HL-60/S4 treated with phorbol 12-myristate 13-acetate at 8.2 ng/mL for 4 days and 3 days (cell line): ENCODE data around the gene CYP4F8.
"Not testable (repeated sequence)": the region's sequence is repeated elsewhere in the genome, so short reads cannot be mapped to it uniquely, and the experiment has no call there.

Experiments used
- in situ Hi-C: fragments of 300-500 bp; cut with MboI; formaldehyde crosslinking; loops from 2 replicates; pipeline ENCODE4 v1.15.0; 2022; ENCODE audit warnings: low sequenced_read_pairs

The CYP4F8 gene

DNA sequence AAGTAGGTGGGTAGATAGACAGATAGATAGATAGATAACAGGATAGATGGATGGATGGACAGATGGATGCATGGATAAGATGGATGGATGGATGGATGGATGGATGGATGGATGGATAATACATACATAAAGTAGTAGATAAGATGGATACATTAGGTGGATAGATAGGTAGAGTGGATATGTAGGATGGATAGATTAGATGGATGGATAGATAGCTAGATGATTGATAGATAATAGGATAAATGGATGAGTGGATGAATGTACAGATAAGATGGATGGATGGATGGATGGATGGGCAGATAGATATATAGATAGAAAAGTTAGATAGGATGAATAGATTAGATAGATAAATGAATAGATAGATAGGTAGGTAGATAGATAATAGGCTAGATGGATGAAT is 27.8 kb downstream of the CYP4F8 start:
- in situ Hi-C loops = loop anchor here (25.0 kb wide), 1 partner anchor 544 kb away; the partner anchor contains the start of genes AP1M1 and FAM32A

DNA sequence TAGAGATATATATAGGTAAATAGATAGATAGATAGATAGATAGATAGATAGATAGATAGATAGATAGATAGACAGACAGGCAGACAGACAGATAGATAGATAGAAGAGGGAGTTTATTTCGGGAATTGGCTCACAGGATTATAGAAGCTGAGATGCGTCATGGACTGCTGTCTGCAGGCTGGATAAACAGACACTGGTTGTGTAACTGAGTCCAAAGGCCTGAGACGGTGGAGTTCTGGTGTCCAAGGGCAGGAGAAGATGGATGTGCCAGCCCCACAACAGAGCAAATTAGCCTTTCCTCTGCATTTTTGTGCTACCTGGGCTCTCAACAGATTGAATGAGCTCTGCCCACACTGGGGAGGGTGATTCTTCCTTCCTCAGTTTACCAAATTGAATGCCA is 28.4 kb downstream of the CYP4F8 start:
- in situ Hi-C loops = loop anchor here (25.0 kb wide), 1 partner anchor 544 kb away; the partner anchor contains the start of genes AP1M1 and FAM32A

DNA sequence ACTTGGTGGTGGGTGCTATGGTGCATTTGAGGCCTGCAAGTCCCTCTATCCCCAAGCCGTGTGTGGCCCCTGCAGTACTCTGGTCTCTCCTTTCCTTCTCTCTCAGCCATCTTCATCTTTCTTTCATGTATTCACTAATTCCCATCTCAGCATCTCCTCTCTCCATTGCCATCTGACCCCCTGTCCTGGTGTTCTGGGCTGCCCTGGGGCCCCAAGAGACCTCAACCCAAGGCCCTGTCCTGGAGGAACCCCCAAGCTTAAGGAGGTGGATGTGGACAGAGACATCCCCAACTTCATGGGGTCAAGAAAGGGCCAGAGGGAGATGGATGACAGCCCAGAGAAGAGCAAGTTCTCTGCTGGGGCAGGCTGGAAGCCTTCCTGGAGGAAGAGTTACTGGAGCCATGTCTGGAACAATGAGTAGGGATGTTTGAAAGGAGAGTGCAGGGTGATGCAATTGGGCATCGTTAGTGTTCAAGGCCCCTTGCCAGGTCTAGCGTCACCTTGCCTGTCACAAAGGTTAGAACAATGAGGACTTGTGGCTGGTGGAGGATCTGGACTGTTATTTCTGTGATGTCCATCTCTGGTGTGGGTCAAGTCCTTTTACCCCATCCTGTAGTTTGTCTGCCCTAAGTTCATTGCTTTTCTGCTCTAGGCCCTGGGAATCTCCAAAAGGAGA is 29.2 kb downstream of the CYP4F8 start:
- in situ Hi-C loops = loop anchor here (25.0 kb wide), 1 partner anchor 543 kb away; the partner anchor contains the start of genes AP1M1 and FAM32A

DNA sequence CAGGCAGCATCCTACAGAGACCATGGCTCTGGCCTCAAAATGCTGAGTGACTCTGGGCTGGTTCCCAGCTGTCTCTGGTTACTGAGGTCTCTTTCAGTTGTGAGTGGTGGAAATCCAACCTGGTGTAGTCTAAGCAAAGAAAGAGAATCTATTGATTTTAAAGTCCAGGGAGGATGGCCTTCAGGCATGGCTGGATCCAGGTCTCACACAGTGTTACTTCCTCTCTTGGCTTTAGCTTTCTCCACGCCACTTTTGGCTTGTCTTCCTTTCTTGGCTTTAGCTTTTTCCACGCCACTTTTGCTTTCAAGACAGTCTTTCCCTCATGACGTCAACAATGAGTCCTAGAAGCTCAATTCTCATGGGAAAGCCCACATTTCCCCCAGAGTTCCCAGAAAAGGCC is 29.8 kb downstream of the CYP4F8 start:
- in situ Hi-C loops = loop anchor here (25.0 kb wide), 1 partner anchor 542 kb away; the partner anchor contains the start of genes AP1M1 and FAM32A

DNA sequence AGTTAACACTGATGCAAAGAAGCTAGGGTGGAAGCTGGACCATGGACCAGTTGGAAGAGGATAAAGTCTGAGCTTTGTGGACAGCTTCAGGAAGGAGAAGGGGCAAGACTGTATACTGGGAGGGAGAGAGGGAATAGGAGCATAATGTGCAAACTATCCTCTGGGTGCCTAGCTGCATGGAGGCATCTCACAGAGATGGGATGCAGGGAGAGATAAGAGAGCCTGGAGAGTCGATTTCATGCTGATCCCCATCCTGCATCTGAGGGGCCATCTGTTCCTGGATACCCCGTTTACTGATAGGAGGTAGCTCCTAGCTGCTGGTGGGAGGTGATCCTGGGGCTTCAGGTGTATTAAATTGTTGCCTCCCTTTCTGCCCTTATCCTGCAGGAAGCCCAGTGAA is 34.5 kb downstream of the CYP4F8 start:
- in situ Hi-C loops = loop anchor here (25.0 kb wide), 1 partner anchor 538 kb away; the partner anchor contains the start of genes AP1M1 and FAM32A

DNA sequence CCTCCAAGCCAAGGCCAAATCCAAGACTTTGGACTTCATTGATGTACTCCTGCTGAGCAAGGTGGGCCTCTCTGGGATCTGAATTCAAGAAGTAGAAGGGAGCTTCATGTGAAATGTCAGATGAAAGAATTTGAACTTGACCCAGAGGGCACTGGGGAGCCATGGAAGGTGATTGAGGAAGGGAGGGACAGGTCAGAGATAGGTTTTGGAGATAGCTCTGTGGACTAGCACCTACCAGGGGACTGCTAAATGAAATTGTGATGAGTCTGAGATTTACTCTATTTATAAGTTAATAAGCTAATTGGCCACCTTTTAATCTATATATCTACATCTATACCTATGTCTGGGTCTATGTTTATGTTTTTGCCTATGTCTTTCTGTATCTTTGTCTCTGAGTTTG is 35.1 kb downstream of the CYP4F8 start:
- in situ Hi-C loops = not testable (repeated sequence)

DNA sequence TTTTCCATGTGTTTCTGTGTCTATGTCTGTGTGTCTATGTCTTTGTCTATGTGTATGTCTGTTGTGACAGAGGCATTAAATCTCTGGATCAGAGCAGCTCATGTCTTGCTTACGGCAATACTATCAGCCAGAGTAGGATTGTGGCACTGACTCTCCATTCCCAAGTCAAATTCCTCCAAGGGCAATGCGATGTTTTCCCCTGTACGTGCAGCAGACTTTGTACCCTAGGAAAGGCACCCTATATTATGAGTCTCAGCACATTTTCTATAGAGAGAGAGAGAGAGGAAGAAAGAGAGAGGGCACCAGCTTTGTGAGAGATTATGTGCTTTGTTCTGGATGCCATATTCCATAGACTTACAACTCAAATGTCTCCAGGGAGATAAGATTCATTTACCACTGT is 36.8 kb downstream of the CYP4F8 start:
- in situ Hi-C loops = no loop called here

DNA sequence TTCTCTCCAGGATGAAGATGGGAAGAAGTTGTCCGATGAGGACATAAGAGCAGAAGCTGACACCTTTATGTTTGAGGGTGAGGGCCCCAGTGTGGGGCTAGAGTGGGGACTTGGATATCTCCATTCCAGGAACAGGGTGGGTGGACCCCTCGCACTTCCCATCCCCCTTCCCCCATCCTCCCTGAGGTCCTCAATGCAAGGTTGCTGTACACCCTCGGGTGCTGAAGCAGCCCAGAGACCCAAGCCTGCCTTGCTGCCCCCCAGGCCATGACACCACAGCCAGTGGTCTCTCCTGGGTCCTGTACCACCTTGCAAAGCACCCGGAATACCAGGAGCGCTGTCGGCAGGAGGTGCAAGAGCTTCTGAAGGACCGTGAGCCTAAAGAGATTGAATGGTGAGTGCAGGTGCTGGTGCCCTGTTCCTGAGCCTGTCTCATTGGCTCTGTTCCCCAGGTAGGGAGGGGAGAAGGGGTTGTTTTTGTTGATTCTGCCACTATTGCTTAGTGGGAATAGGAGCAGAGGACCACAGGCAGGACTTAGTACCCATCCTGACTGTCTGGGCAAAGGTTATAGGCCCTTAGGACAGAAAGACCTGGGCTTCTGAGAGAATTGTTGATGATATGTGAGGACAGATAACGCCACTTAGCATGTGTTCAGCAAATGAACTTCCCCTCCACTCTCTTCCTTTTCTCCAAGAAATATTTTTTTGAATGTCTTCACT is 37.7 kb downstream of the CYP4F8 start:
- in situ Hi-C loops = no loop called here

DNA sequence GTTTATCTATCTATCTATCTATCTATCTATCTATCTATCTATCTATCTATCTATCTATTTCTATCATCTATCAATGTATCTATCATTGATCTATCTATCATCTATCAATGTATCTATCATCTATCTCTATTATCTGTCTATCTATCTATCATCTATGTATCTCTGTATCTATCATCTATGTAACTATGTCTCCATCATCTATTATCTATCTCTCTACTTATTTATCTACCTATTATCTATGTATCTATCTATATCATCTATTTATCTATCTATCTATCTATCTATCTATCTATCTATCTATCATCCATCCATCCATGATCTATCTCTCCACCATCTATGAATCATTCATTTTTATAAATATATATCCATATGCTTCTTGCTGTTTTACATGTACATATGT is 41.4 kb downstream of the CYP4F8 start:
- in situ Hi-C loops = no loop called here

DNA sequence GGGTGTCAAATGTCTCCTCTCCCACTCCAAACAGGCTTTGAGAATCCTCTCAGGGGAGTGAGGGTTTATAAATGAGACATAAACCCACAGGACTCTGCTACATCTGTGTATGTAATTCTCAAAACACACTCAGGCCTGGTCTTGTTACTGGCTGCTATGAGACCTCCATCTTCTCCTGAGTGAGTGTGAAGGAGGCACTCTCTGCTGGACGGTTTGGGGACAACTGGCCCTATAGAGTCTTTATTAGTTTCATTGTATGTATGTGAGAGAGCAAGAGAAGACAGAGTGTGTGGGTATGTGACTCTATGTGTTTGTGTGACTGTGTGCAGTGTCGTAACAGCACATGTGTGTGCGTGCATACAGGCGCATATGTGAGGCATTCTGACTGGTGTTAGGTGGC is 48.2 kb downstream of the CYP4F8 start:
- in situ Hi-C loops = no loop called here

DNA sequence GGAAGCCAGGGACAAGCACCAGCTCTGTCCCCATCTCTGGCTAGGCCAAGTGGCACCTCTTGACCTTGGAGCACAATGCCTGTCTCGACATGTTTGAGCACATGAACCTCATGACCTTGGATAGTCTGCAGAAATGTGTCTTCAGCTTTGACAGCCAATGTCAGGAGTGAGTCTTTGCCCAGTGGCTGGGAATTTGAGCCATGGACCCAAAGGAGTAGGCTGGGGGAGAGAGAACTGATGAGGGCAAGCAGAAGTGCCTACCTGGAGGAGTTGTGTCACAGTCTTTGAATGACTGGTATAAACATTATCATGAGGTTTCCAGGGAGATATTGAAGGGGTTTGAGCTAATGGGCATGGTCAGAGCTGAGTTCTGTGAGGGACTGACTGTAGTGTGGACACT is 51.2 kb downstream of the CYP4F8 start:
- in situ Hi-C loops = no loop called here

DNA sequence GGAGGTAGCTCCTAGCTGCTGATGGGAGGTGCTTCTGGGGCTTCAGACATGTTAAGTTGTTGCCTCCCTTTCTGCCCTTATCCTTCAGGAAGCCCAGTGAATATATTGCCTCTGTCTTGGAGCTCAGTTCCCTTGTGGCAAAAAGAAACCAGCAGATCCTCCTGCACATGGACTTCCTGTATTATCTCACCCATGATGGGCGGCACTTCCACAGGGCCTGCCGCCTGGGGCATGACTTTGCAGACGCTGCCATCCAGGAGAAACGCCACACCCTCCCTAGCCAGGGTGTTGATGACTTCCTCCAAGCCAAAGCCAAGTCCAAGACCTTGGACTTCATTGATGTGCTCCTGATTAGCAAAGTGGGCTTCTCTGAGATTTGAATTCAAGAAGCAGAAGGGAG is 51.9 kb downstream of the CYP4F8 start:
- in situ Hi-C loops = no loop called here

DNA sequence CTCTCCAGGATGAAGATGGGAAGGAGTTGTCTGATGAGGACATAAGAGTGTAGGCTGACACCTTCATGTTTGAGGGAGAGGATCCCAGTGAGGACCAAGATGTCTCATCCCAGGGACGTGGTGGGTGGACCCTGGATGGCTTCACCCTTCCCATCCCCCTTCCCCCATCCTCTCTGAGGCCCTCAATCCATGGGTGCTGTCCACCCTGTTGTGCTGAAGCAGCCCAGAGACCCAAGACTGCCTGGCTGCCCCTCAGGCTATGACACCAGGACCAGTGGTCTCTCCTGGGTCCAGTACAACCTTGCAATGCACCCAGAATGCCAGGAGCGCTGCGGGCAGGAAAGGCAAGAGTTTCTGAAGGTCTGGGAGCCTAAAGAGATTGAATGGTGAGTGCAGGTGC is 54.4 kb downstream of the CYP4F8 start:
- in situ Hi-C loops = no loop called here

DNA sequence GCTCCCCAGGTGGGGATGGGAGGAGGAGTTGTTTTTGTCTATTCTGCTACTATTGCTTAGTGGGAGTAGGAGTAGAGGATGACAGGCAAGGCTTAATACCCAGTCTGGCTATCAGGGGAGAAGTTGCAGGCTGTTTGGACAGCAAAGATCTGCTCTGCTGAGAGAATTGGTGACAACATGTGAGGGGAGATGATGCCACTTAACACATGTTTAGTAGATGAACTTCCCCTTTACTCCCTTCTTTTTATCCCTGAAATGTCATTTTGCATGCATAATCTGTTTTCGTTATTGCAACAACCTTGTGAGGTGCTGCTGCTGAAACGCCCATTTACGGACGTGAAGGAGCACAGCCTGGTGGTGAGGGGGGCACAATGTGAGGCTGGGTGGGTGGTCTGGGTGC is 54.9 kb downstream of the CYP4F8 start:
- in situ Hi-C loops = no loop called here

DNA sequence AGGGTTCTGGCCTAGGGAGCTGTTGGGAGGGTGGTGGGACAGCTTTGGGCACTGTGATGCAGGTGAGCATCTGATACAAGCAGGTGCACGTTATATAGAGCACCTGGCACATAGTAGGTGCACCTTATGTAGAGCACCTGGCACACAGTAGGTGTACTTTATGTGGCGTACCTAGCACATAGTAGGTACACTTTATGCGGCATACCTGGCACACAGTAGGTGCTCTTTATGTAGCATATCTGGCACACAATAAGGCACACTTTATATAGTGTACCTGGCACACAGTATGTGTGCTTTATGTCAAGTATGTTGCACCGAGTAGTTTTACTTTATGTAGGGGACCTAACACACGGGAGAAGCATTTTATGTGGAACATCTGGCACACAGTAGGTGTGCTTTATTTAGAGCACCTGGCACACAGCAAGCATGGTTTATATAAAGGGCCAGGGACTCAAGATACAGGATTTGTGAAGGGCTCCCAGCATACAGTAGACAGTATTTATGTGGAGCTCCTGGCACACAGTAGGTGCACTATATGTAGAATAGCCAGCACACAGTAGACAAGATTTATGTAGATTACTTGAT is 56.3 kb downstream of the CYP4F8 start:
- in situ Hi-C loops = no loop called here

DNA sequence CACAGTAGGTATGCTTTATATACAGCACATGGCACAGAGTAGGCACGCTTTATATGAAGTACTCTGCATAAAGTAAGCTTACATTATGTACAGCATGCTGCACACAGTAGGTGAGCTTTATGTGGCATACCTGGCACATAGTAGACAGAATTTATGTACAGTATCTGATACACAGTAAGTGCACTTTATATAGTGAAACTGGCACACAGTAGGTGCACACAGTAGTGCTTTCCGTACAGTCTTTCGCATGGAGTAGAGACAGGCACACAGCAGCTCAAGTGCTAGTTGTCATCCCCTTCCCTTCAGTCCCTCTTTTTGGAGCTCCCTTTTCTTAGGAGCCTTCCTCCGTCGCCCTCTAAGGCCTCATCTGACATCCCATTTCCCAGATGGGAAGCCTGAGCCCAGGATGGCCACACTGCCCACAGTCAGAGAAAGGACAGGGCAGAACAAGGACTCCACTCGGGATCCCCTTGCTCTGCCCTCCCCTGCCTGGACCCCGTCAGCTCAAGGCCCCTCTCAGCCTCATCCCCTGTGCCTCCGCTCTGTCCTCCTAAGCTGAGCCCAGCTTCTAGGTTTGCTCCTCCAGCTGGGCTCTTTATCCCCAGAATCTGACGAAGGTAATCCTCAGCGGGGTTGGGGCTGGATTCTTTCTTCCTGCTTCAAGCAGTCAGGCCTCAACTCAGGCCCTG is 57.0 kb downstream of the CYP4F8 start:
- in situ Hi-C loops = no loop called here

DNA sequence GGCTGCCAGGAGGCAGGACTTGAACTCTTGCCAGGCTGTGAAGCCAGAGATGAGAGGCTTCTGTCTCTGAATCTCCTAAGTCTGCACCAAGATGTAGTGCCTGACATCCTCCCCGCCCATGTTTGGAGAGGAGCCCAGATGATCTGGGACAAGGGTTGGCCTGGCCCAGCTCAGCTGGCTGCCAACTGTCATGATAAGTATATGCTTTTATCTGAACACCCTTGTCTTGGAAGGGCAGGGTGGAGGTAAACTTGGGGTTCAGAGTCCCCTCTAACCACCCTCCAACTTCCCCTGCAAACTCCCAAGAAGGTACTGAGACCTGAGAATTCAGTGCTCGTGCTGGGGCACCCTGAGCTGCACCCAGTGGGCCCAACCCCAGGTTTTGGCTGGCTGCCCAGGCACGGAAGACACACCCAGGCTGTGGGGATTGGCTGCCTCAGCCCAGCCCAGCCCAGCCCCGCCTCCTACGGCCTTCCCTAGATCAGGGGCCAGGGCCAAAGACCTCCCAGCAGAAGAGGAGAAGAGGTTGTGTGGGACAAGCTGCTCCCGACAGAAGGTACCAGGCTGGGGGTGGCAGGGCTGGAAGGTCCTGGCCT is 57.7 kb downstream of the CYP4F8 start, which contains the start of gene CYP4F12:
Gene CYP4F12 (plus strand): TSS at position 508 of the 596 bp plus-strand sequence. CDS start 443 bp downstream, outside the sequence.
- in situ Hi-C loops = no loop called here

DNA sequence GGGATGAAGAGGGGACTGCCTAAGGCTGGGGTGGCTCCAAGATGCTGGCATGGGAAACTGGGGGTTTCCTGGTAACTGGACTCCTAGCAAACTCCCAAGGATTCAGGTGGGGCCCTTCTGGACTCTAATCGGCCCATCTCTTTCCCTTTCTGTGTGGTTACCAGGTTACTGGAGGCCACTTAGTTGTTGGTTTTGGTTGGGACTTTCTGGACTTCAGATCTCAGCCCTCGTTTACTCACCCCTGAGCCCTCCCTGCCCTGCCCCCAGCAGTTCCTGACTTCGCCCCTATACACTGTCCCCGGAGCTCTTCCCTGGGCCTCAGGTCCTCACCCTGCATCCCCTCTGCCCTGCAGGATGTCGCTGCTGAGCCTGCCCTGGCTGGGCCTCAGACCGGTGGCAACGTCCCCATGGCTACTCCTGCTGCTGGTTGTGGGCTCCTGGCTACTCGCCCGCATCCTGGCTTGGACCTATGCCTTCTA is 58.2 kb downstream of the CYP4F8 start:
- in situ Hi-C loops = no loop called here

DNA sequence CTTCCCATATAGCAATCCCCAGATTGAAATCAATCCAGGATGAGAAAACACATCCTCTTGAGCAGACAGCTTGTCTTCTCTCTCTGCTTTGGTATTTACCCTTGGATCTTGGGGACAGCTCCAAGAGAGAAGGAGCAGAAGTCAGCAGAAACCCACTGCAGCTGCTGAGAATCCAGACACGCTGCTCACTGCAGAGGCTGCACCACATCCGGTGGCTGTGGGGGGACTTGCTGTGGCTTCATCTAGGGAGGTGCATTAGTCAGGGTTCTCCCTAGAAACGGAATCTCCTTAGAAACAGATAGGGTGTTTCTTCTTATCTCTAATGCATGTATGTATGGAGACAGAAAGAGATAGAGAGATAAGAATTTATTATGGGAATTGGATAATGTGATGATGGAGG is 60.5 kb downstream of the CYP4F8 start:
- in situ Hi-C loops = no loop called here

DNA sequence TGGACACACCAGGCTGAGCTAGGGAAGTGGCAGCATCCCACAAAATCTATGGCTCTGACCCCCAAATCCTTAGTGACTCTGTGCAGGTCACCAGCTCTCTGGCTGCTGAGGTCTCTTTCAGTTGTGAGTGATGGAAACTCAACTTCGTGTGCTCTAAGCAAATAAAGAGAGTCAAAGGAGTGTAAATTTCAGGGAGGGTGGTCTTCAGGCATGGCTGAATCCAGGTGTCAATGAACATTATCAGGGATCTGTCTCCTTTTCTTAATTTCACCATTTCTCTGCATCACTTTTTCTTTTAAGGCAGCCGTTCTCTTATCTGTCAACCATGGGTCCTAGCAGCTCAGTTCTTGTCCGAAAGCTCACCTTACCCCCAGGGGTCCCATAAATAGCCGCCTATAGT is 64.1 kb downstream of the CYP4F8 start:
- in situ Hi-C loops = no loop called here

DNA sequence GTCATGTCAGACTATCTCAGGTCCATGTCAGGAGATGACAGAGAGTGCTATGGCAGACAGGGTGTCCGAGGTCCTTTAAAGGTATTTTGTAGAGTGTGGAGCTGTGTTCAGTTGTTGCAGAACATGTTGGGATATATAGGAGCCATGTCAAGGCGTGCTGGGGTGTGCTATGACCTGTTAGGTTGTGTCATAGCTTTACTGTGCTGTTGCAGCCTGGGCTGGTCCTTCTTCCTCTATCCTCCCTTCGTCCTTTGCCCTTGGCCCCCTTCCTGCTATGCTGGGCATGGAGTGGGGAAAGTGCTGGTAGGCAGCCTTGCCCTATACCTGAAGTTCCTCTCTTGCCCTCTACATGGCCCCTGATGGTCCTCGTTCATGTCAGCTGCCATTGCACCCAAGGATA is 64.8 kb downstream of the CYP4F8 start:
- in situ Hi-C loops = not testable (repeated sequence)
